Measurements from ENCODE around the gene SNAI3.
A peak's percentile ranks its signal among the peaks of the same experiment; 100 is the strongest.

Gene SNAI3

DNA sequence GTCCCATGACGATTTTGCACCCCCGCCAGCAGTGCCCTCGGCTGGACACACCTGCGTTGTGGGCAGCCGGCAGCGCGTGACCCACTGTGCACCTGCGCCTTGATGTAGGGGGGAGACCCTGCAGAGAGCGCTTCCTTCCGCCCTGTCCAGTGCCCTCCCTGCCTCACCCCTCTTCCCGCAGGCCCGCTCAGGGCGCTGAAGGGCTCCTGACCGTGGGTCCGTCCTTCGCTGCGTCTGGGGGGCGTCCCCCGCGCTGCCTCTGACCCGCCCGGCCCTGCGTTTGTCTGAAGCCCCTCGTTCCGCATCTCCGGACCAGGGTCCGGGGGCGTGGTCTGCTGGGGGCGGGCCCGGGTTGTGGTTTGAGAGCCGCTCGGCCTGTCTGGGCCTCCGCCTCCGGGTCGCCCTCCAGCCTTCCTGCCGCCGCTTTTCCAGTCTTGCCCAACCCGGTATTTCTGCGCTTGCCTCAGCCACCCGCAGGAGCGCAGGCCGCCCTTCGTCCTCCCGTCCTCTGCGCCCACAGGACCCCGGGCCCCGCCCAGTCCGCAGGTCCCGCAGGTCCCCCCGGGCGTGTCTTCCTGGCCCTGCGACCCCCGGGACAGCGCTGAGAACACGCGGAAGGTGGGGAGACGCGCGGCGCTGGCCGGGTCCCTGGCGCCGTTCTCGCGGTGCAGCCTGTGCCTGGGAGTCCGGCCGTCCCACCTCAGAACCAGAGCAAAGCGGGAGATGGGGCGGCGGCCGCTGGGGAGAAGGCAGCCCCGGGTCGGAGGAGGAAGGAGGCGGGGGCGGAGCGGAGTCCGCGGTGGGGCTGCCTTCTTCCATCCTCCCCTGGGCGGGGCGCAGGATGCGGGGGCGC, 51.9 kb downstream of the SNAI3 start:
- DNase-seq (ENCODE audit: low spot score) = peak; percentile 78

DNA sequence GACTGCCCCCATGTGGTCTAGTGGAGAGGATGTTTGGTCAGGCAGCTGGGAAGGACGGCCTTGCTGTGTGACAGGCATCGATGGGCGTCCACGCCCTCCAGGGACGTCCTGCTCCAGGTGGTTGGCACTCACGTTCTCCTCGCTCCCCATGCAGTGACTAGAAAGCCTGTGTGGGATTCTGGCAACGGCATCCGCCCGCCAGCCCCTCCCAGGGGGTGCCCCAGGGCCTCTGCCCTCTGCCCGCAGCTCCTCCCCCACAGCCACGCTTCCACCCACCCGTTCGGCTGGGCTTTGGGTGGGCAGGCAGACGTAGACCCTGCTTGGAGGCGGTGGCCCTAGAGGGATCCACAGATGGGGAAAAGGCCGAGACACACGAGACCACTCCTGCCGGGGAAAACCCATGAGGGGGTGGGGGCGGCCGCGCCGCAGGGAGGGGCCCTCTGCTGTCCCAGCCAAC, 52.6 kb downstream of the SNAI3 start:
- peak; percentile 74 for DNase-seq (ENCODE audit: low spot score)

DNA sequence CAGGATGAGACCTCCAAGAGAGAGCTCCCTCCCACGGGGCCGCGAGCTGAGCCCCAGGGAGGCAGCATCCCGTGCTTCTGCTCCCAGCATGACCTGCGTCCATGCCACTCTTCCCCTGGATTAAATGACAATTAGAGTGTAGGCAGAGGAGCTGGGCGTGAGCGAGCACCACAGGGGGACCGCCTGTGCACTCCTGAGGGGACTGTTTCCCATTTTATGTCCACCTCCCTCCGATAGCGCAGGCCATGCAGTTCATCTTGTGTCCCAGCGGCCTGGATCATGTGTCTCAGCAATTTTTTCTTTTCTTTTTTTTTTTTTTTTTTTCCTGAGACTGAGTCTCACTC, 53.7 kb downstream of the SNAI3 start:
- no peak for DNase-seq (ENCODE audit: low spot score)

DNA sequence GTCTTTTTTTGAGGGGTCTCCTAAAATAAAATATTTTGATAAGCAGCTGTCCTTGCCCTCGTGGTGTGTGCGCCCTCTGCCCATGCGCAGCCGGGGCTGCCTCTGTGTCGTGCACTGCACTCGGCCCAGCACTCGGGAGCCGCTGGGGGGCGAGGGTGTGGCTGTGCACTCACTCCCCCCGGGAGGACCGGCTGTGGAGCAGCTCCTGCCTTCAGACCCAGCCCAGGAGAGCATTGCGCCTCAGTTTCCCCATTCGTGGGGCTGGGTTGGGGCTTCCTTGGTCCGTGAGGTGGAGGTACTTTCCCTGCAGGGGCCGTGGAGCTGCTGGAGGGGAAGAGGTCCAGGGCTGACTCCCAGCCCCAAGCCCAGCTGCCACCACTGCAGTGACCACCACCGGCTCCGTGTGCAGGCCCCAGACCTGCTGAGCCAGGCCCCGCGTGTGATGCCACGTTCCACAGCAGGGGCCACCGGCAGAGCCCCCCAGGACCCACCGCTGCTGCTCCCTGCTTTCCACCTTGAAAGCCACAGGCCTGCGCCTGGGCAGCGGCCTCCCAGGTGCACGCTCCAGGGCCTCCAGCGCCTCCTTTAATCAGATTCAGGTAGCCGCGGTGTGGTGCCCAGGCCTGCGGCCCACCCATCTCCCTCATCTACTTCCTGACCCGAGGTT, 54.3 kb downstream of the SNAI3 start:
- DNase-seq (ENCODE audit: low spot score) = no peak

DNA sequence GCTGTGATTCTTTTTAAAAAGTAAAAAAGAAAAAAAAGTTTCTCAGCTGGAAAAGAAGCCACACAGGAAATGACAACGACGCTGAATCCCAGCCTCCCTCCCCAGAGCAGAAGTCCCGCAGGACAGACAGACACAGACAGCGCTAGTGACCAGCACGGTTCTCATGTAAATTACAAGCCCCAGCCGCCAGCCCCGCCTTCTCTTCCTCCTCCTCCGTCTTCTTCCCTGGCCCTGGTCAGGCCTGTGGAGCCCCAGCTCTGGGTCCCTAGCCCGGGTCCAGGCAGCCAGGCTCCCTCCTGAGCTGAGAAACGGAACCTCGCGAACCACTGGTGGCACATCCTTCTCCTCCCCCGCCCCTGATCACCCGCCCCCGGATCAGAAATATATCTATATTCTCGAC, 54.9 kb downstream of the SNAI3 start:
- no peak for DNase-seq (ENCODE audit: low spot score)

DNA sequence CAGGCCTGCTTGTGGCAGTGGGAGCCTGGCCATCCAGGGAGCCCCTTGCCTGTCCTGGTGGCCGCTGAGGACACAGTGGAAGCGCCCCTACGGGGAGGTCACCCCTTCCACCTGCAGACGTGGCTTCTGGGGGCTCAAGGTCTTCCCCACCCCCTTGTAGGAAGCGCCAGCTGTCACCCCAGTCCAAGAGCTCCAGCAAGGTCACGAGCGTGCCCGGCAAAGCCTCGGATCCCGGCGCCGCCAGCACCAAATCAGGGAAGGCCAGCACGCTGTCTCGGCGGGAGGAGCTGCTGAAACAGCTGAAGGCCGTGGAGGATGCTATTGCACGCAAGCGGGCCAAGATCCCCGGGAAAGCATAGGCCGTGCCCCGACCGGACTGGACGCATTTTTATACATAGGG, 55.4 kb downstream of the SNAI3 start:
- no peak for DNase-seq (ENCODE audit: low spot score)

DNA sequence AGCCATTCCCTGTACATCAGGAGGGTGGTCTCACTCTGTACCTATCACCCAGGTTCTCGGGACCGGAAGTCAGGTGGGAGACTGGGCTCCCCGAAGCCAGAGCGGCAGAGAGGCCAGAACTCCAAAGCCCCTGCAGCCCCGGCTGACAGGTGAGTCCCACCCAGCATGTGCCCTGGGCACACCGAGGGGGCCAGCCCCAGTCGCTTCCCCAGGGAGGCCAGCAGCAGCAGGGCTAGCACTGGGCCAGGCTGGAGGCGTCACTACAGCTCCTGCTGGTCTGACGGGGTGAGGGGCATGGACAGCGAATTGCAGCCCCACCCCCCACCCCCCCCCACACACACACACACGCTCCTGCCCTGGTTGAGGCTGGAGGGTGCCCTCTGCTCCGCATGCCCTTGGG, 55.9 kb downstream of the SNAI3 start:
- DNase-seq (ENCODE audit: low spot score) = no peak

DNA sequence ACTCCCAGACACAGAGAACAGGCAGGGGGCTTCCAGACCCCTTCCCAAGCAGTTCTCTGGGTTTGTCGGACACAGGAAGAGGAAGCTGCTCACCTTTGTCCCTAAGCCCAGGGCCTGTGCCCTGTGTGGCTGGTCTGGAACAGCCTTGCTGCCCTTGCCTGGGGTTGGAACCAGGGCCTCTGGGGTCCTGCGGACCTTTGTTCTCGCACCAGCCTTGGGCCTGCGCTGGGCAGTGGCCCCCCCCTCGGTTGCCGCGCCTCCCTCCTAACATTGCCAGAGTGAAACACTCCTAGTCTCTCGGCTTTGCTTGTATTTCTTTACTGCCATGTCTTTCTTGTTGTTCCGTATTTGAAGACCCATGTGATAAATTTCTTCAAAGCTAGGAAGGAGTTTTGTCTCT, 56.5 kb downstream of the SNAI3 start:
- no peak for DNase-seq (ENCODE audit: low spot score)

DNA sequence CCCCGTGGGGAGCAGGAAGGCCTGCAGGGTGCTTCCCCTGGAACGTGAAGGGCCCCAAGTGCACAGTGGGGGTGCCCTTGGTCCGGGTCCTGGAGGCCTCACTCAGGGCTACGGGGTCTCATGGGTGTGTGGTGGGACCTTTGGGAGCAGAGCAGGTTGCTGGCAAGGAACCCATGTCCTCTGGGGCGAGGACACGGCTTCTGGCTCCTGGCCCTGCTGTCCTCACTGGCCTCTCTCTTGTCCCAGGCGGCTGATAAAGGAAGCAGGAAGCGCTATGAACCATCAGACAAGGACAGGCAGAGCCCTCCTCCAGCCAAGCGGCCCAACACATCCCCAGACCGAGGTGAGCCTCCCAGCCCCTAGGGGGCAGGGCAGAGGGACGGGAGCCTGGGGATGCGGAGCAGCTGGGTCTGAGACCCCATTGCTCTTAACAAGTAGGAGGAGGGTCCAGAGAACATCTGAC, 57.8 kb downstream of the SNAI3 start:
- DNase-seq (ENCODE audit: low spot score) = no peak
